ENCODE results near the gene MRPL52. TPM values are rescaled to one million over a fixed set of nuclear protein-coding genes. Genes with fewer than 3 reads are reported as not detected.
"Not testable (repeated sequence)": the region's sequence is repeated elsewhere in the genome, so short reads cannot be mapped to it uniquely, and the experiment has no call there.

The MRPL52 gene
- polyA plus RNA-seq, 4 donors, result 106 to 164 (median 132) TPM

- H3K36me3 ChIP-seq (ENCODE audit: control insufficient read depth in 3 of 3, insufficient read depth in 2 of 3, low read depth in 1 of 3, low read length in 3 of 3), result peaks cover 0 to 24% (median 0%) of the 10 kb centered on the region in 3 donors
- H3K9me3 ChIP-seq (ENCODE audit: control insufficient read depth in 2 of 2, insufficient read depth in 1 of 2, low read depth in 1 of 2, low read length in 1 of 2), result no peaks in the 10 kb centered on the region
- DNase-seq (no peak), FAIRE-seq (no peak)
- H3K4me1 ChIP-seq (ENCODE audit: control insufficient read depth in 3 of 3, insufficient read depth in 2 of 3, low read depth in 1 of 3, low read length in 2 of 3), result peaks cover 0 to 21% (median 8%) of the 10 kb centered on the region in 3 donors
- WGBS, 3 donors, result 84 to 88% (median 85%) methylated on average over 12 of the region's 12 CpGs
- H3K27me3 ChIP-seq (ENCODE audit: control insufficient read depth in 3 of 3, insufficient read depth in 3 of 3, low read length in 3 of 3), result no peaks in the 10 kb centered on the region
- H3K4me3 ChIP-seq (ENCODE audit: low read depth in 1 of 3, low read length in 3 of 3), result no peak overlapping the region
- no peak overlapping the region for H3K27ac ChIP-seq (ENCODE audit: low read depth in 1 of 3, low read length in 2 of 3)
Observed at GRCh38 chr14:22802860-22803686, 26.6 kb upstream of the MRPL52 start.

- no peaks in the 10 kb centered on the region for H3K9me3 ChIP-seq (ENCODE audit: control insufficient read depth in 2 of 2, insufficient read depth in 1 of 2, low read depth in 1 of 2, low read length in 1 of 2)
- peaks cover 0 to 21% (median 4%) of the 10 kb centered on the region in 3 donors for H3K4me1 ChIP-seq (ENCODE audit: control insufficient read depth in 3 of 3, insufficient read depth in 2 of 3, low read depth in 1 of 3, low read length in 2 of 3)
- DNase-seq, result no peak
- peaks cover 0 to 24% (median 0%) of the 10 kb centered on the region in 3 donors for H3K36me3 ChIP-seq (ENCODE audit: control insufficient read depth in 3 of 3, insufficient read depth in 2 of 3, low read depth in 1 of 3, low read length in 3 of 3)
- no peak overlapping the region for H3K4me3 ChIP-seq (ENCODE audit: low read depth in 1 of 3, low read length in 3 of 3)
- FAIRE-seq, result no peak
- H3K27me3 ChIP-seq (ENCODE audit: control insufficient read depth in 3 of 3, insufficient read depth in 3 of 3, low read length in 3 of 3), result no peaks in the 10 kb centered on the region
- 72 to 80% (median 79%) methylated on average over 3 of the region's 3 CpGs for WGBS, 3 donors
- H3K27ac ChIP-seq (ENCODE audit: low read depth in 1 of 3, low read length in 2 of 3), result no peak overlapping the region
Observed at GRCh38 chr14:22803687-22803974, 26.1 kb upstream of the MRPL52 start.

GRCh38 chr14:22805235-22805634 lies 24.5 kb upstream of the MRPL52 start:
- WGBS, 3 donors, result 84 to 96% (median 87%) methylated on average over 4 of the region's 4 CpGs

GRCh38 chr14:22807432-22808087 lies 22.1 kb upstream of the MRPL52 start:
- Histone ChIP-seq H3K4me1 (ENCODE audit: control insufficient read depth in 3 of 3, insufficient read depth in 2 of 3, low read depth in 1 of 3, low read length in 2 of 3) (peaks cover 0 to 20% (median 0%) of the 10 kb centered on the region in 3 donors), H3K36me3 (ENCODE audit: control insufficient read depth in 3 of 3, insufficient read depth in 2 of 3, low read depth in 1 of 3, low read length in 3 of 3) (peaks cover 0 to 36% (median 2%) of the 10 kb centered on the region in 3 donors), H3K27ac (ENCODE audit: low read depth in 1 of 3, low read length in 2 of 3) (peak overlapping the region; percentile 55 to 86 (median 79)), H3K4me3 (ENCODE audit: low read depth in 1 of 3, low read length in 3 of 3) (peak overlapping the region in 1 of 3 donors; percentile 9), H3K9me3 (ENCODE audit: control insufficient read depth in 2 of 2, insufficient read depth in 1 of 2, low read depth in 1 of 2, low read length in 1 of 2) (no peaks in the 10 kb centered on the region), H3K27me3 (ENCODE audit: control insufficient read depth in 3 of 3, insufficient read depth in 3 of 3, low read length in 3 of 3) (no peaks in the 10 kb centered on the region)
- DNase-seq (peak; percentile 71 to 91), FAIRE-seq (no peak)
- WGBS, 3 donors, result 67 to 74% (median 67%) methylated on average over 13 of the region's 13 CpGs

More at GRCh38 chr14:22805235-22805634, 24.5 kb upstream of the MRPL52 start:
- not testable (repeated sequence) for H3K4me3 ChIP-seq (ENCODE audit: low read depth in 1 of 3, low read length in 3 of 3); FAIRE-seq; H3K27me3 ChIP-seq (ENCODE audit: control insufficient read depth in 3 of 3, insufficient read depth in 3 of 3, low read length in 3 of 3); DNase-seq; H3K9me3 ChIP-seq (ENCODE audit: control insufficient read depth in 2 of 2, insufficient read depth in 1 of 2, low read depth in 1 of 2, low read length in 1 of 2); H3K27ac ChIP-seq (ENCODE audit: low read depth in 1 of 3, low read length in 2 of 3)
- Histone ChIP-seq H3K4me1 (ENCODE audit: control insufficient read depth in 3 of 3, insufficient read depth in 2 of 3, low read depth in 1 of 3, low read length in 2 of 3) (peaks cover 0 to 20% (median 2%) of the 10 kb centered on the region in 3 donors), H3K36me3 (ENCODE audit: control insufficient read depth in 3 of 3, insufficient read depth in 2 of 3, low read depth in 1 of 3, low read length in 3 of 3) (peaks cover 0 to 35% (median 0%) of the 10 kb centered on the region in 3 donors)

GRCh38 chr14:22808388-22809209 lies 21.1 kb upstream of the MRPL52 start:
- H3K4me3 ChIP-seq (ENCODE audit: low read depth in 1 of 3, low read length in 3 of 3), result peak overlapping the region in 2 of 3 donors; percentile 20 to 24
- DNase-seq (peak; percentile 66 to 89), FAIRE-seq (no peak)
- H3K4me1 ChIP-seq (ENCODE audit: control insufficient read depth in 3 of 3, insufficient read depth in 2 of 3, low read depth in 1 of 3, low read length in 2 of 3), result peaks cover 0 to 20% (median 0%) of the 10 kb centered on the region in 3 donors
- H3K27me3 ChIP-seq (ENCODE audit: control insufficient read depth in 3 of 3, insufficient read depth in 3 of 3, low read length in 3 of 3), result no peaks in the 10 kb centered on the region
- 44 to 74% (median 58%) methylated on average over 5 of the region's 5 CpGs for WGBS, 3 donors
- peak overlapping the region; percentile 75 to 86 (median 79) for H3K27ac ChIP-seq (ENCODE audit: low read depth in 1 of 3, low read length in 2 of 3)
- peaks cover 0 to 40% (median 2%) of the 10 kb centered on the region in 3 donors for H3K36me3 ChIP-seq (ENCODE audit: control insufficient read depth in 3 of 3, insufficient read depth in 2 of 3, low read depth in 1 of 3, low read length in 3 of 3)
- H3K9me3 ChIP-seq (ENCODE audit: control insufficient read depth in 2 of 2, insufficient read depth in 1 of 2, low read depth in 1 of 2, low read length in 1 of 2), result no peaks in the 10 kb centered on the region

- FAIRE-seq, result no peak
- H3K4me3 ChIP-seq (ENCODE audit: low read depth in 1 of 3, low read length in 3 of 3), result peak overlapping the region in 2 of 3 donors; percentile 16 to 22
Observed at GRCh38 chr14:22811722-22812121, 18.0 kb upstream of the MRPL52 start.

GRCh38 chr14:22812744-22813143 lies 16.9 kb upstream of the MRPL52 start:
- 91 to 93% (median 91%) methylated on average over 4 of the region's 4 CpGs for WGBS, 3 donors
- peak overlapping the region in 1 of 3 donors; percentile 52 for H3K27ac ChIP-seq (ENCODE audit: low read depth in 1 of 3, low read length in 2 of 3)

More at GRCh38 chr14:22811722-22812121, 18.0 kb upstream of the MRPL52 start:
- Histone ChIP-seq H3K4me1 (ENCODE audit: control insufficient read depth in 3 of 3, insufficient read depth in 2 of 3, low read depth in 1 of 3, low read length in 2 of 3) (peaks cover 0 to 32% (median 0%) of the 10 kb centered on the region in 3 donors), H3K36me3 (ENCODE audit: control insufficient read depth in 3 of 3, insufficient read depth in 2 of 3, low read depth in 1 of 3, low read length in 3 of 3) (peaks cover 0 to 32% (median 2%) of the 10 kb centered on the region in 3 donors), H3K27ac (ENCODE audit: low read depth in 1 of 3, low read length in 2 of 3) (no peak overlapping the region), H3K27me3 (ENCODE audit: control insufficient read depth in 3 of 3, insufficient read depth in 3 of 3, low read length in 3 of 3) (no peaks in the 10 kb centered on the region), H3K9me3 (ENCODE audit: control insufficient read depth in 2 of 2, insufficient read depth in 1 of 2, low read depth in 1 of 2, low read length in 1 of 2) (no peaks in the 10 kb centered on the region)
- 20 to 47% (median 42%) methylated on average over 2 of the region's 2 CpGs for WGBS, 3 donors
- DNase-seq, result no peak

GRCh38 chr14:22813145-22813544 lies 16.5 kb upstream of the MRPL52 start:
- H3K36me3 ChIP-seq (ENCODE audit: control insufficient read depth in 3 of 3, insufficient read depth in 2 of 3, low read depth in 1 of 3, low read length in 3 of 3), result peaks cover 0 to 26% (median 2%) of the 10 kb centered on the region in 3 donors
- 86 to 90% (median 89%) methylated on average over 9 of the region's 9 CpGs for WGBS, 3 donors
- H3K4me3 ChIP-seq (ENCODE audit: low read depth in 1 of 3, low read length in 3 of 3), result peak overlapping the region in 2 of 3 donors; percentile 37 to 45
- H3K4me1 ChIP-seq (ENCODE audit: control insufficient read depth in 3 of 3, insufficient read depth in 2 of 3, low read depth in 1 of 3, low read length in 2 of 3), result peaks cover 0 to 33% (median 0%) of the 10 kb centered on the region in 3 donors
- H3K27me3 ChIP-seq (ENCODE audit: control insufficient read depth in 3 of 3, insufficient read depth in 3 of 3, low read length in 3 of 3), result no peaks in the 10 kb centered on the region
- FAIRE-seq, result no peak
- no peaks in the 10 kb centered on the region for H3K9me3 ChIP-seq (ENCODE audit: control insufficient read depth in 2 of 2, insufficient read depth in 1 of 2, low read depth in 1 of 2, low read length in 1 of 2)
- no peak for DNase-seq
- peak overlapping the region in 1 of 3 donors; percentile 52 for H3K27ac ChIP-seq (ENCODE audit: low read depth in 1 of 3, low read length in 2 of 3)

More at GRCh38 chr14:22812744-22813143, 16.9 kb upstream of the MRPL52 start:
- peak overlapping the region in 2 of 3 donors; percentile 37 to 45 for H3K4me3 ChIP-seq (ENCODE audit: low read depth in 1 of 3, low read length in 3 of 3)
- no peak for DNase-seq
- no peaks in the 10 kb centered on the region for H3K9me3 ChIP-seq (ENCODE audit: control insufficient read depth in 2 of 2, insufficient read depth in 1 of 2, low read depth in 1 of 2, low read length in 1 of 2)
- no peaks in the 10 kb centered on the region for H3K27me3 ChIP-seq (ENCODE audit: control insufficient read depth in 3 of 3, insufficient read depth in 3 of 3, low read length in 3 of 3)
- H3K4me1 ChIP-seq (ENCODE audit: control insufficient read depth in 3 of 3, insufficient read depth in 2 of 3, low read depth in 1 of 3, low read length in 2 of 3), result peaks cover 0 to 33% (median 0%) of the 10 kb centered on the region in 3 donors
- peaks cover 0 to 29% (median 2%) of the 10 kb centered on the region in 3 donors for H3K36me3 ChIP-seq (ENCODE audit: control insufficient read depth in 3 of 3, insufficient read depth in 2 of 3, low read depth in 1 of 3, low read length in 3 of 3)
- no peak for FAIRE-seq

All from small intestine (tissue), 7 donors.